ENCODE data around the gene NACC1.
A peak's percentile ranks its signal among the peaks of the same experiment; 100 is the strongest.

The NACC1 gene

GRCh38 chr19:13087795-13088537, 30.1 kb upstream of the NACC1 start:
- peak; percentile 9 for DNase-seq (ENCODE audit: low spot score)

GRCh38 chr19:13089139-13089856, 28.8 kb upstream of the NACC1 start:
- DNase-seq (ENCODE audit: low spot score) = peak; percentile 29

GRCh38 chr19:13089857-13090507, 28.1 kb upstream of the NACC1 start:
- no peak for DNase-seq (ENCODE audit: low spot score)

GRCh38 chr19:13090511-13091231, 27.4 kb upstream of the NACC1 start:
- no peak for DNase-seq (ENCODE audit: low spot score)

GRCh38 chr19:13091400-13092157, 26.5 kb upstream of the NACC1 start:
- peak; percentile 71 for DNase-seq (ENCODE audit: low spot score)

GRCh38 chr19:13092158-13092543, 25.9 kb upstream of the NACC1 start:
- DNase-seq (ENCODE audit: low spot score) = no peak

- peak; percentile 56 for DNase-seq (ENCODE audit: low spot score)
Measured at GRCh38 chr19:13092606-13093235, 25.3 kb upstream of the NACC1 start.

GRCh38 chr19:13093407-13094105, 24.5 kb upstream of the NACC1 start:
- DNase-seq (ENCODE audit: low spot score) = peak; percentile 80

GRCh38 chr19:13094106-13094504, 24.0 kb upstream of the NACC1 start:
- no peak for DNase-seq (ENCODE audit: low spot score)

GRCh38 chr19:13094771-13095392, 23.2 kb upstream of the NACC1 start:
- DNase-seq (ENCODE audit: low spot score) = no peak

- DNase-seq (ENCODE audit: low spot score) = no peak
Measured at GRCh38 chr19:13095393-13095784, 22.7 kb upstream of the NACC1 start.

GRCh38 chr19:13095934-13096927, 21.8 kb upstream of the NACC1 start:
- DNase-seq (ENCODE audit: low spot score) = peak; percentile 17

- DNase-seq (ENCODE audit: low spot score) = no peak
Measured at GRCh38 chr19:13097033-13097462, 21.0 kb upstream of the NACC1 start.

GRCh38 chr19:13097463-13098258, 20.4 kb upstream of the NACC1 start:
- DNase-seq (ENCODE audit: low spot score) = no peak

- no peak for DNase-seq (ENCODE audit: low spot score)
Measured at GRCh38 chr19:13098277-13099072, 19.6 kb upstream of the NACC1 start.

- DNase-seq (ENCODE audit: low spot score) = peak; percentile 31
Measured at GRCh38 chr19:13099073-13099999, 18.7 kb upstream of the NACC1 start.
